GM19238 (cell line): ENCODE results near the gene CPT1A.

ENCODE experiments used
- DNase-seq: peaks from one replicate; pipeline ENCODE4 v3.0.0; 2011; ENCODE audit warnings: low spot score; ENCODE audit not compliant: insufficient read length

The CPT1A gene

DNA sequence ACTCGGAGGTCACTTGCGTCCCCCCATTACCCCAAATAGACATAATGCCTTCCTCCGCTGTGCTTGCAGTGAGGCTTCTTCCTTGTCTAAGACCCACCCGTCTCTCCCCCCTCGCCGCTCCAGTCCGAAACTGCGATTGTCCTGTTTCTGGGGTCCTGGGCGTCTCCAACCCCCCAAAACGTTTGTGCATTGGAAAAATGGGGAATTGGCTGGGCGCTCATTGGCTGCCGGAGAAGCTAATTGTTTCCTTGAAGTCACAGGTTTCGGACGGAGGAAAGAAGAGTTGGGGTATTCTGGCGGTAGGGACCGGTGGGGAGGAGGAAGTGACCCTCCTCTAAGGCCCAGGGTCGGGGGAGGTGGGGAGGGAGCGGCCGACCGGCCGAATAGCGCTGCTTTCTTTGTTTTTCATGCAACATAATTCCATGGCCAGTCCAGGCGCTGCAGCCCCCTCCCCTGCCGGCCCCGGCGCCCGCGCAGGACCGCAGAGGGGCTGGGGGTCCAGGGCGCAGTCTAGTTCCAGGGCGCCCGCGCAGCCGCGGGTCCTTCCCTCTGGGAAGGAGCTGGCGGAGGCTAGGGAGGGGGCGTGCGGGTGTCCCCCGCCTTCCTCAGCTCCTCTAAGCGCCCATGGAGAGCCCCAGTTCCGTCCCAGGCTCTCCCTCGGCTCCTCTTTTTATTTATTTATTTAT is 12.7 kb upstream of the CPT1A start:
- no peak for DNase-seq

DNA sequence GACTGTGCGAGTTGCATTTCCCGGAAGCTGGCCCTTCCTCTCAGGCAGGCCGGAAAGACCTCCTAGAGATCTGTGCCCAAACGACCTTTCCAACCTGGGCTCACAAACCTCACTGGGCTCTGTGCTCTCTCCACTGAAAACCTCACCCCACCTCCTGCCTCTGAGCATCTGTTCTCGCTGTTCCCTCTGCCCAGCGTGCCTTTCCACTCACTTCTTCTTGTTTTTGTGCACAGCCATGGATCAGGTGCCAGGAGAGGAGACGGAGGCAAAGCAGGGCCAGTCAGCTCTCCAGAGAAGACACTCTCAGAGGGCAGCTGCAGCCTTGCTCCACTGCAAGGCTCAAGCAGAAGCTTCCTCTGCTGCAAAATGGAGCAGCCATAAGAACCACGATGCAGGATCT is 10.9 kb upstream of the CPT1A start:
- no peak for DNase-seq

DNA sequence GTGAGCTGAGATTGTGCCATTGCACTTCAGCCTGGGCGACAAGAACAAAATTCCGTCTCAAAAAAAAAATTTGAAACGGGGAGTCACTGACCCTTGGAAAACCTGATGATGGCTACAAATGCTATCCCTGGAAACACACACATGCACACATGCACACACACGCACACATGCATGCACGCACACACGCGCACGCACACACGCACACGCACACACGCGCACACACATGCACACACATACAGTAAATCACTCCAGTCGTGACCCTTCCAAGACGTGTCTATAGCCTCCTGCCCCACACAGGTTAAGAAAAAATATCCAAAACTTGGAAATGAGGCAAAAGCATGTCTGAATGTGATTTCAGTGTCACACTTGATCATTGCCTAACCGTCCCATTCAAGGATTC is 6.7 kb upstream of the CPT1A start:
- no peak for DNase-seq

DNA sequence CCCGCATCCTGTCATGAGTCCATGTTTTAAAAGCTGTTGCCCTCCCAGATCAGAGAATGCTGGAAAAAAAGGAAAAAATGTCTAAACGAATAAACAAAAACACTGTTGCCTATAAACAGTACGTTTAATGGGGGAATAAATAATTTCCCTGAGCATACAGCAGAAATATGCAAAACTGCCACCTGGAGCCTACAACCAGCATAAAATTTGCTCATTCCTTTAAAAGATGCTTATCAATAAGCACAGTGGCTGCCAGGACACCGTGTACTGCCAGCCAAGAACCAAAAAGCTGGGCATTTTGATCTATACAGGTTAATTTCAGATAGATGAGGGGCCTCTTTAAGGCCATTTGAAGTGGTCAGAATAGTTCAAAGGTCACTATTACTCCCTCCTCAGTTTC is 5.7 kb upstream of the CPT1A start:
- DNase-seq: no peak

DNA sequence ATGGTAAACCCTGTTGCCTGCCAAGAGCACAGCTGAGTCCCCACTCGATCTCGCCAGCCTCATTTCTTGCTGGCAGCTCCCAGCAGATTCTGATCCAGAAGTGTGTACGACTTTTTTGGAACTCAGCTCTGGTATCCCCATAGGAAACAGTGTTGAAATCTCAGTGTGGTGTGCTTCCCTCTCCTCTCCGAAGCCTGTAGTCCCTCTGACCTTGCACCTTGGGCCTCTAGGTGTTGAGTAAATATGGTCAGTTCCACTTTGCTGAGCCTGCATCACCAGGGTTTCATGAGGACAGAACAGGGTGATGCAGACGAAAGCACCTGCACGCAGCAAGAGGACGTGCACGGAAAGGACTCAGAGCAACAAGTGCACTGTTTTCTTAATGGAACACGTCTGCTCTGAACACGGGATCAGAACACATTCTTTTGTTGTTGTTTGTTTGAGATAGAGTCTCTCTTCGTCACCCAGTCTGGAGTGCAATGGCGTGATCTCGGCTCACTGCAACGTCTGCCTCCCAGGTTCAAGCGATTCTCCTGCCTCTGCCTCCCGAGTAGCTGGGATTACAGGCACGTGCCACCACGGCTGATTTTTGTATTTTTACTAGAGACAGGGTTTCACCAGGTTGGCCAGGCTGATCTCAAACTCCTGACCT is 3.8 kb upstream of the CPT1A start:
- DNase-seq: no peak

DNA sequence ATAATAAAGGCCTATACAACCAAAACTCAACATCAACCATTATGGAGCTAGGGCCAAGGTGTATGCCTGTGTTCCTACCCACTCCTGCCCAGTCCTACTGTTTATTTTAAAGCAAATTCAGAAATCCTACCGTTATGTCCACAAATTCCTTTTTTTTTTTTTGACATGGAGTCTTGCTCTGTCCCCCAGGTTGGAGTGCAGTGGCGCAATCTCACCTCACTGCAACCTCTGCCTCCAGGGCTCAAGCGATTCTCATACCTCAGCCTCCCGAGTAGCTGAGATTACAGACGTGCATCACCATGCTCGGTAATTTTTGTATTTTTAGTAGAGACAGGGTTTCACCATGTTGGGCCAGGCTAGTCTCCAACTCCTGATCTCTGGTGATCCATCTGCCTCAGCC is 3.1 kb upstream of the CPT1A start:
- no peak for DNase-seq

DNA sequence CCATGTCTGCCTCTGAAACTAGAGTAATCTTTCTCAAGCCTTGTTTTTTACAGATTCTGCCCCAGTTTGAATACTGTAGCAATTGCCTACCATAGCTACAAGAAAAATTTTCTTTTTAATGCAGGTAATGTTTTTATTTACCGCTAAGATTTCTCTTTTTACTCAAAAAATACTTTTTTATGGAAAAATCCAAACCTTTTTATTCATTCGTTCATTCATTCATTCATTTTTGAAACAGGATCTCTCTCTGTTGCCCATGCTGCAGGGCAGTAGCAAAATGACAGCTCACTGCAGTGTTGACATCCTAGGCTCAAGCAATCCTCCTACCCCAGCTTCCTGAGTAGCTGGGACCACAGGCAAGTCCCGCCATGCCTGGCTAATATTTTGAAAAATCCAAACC is 2.7 kb upstream of the CPT1A start:
- DNase-seq: no peak

DNA sequence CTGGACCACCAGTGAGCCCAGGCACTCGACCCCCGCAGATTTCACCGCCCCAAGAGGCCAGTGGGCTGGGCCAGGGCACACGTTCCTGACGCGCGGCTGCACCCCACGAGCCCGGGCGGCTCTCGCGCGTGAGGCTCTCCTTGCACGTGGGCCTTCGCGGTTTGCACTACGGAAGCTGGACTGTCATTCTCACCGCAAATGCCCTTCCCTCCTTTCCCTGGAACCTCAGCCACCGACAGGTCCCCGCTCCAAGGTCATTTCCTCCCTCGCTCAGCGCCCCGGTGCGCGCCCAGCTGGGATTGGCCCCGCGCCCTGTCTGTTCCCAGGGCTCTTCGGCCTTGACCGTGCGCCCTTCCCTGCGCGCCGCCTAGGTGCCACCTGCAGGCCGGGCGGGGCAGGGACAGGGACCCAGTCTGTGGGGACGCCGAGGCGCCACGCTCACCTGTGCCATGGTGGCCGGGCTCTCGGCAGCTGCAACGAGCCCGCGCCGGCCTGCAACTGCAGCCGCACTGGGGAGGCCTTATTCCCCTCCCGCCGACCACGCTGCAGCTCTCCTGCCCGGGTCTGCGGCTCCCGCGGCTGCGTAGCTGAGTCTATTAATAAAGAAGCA is 2.1 kb upstream of the CPT1A start:
- peak; percentile 76 for DNase-seq

DNA sequence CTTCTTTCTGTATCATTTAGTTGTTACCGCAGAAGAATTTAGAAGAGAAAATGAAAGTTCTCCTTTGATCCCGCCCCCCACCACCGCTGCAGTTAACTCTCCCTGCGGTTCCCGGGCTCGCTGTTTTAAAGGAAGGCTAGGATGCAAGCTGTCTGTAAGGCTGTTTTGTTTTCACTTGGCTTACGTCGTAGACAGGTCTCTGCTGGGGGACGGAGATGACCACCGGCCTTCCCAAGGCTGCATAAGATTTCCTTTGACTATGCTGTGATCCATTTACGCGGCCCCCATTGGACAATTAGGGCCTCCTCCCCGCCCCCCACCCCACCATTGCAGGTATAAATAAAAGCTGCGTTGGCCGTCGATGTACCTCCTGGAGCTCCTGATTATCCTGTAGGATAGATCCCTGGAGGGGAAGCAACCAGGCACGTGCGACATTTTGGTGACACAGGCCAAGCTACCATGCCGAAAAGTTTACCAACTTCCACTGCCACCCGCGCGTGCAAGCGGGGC is 1.4 kb upstream of the CPT1A start:
- no peak for DNase-seq

DNA sequence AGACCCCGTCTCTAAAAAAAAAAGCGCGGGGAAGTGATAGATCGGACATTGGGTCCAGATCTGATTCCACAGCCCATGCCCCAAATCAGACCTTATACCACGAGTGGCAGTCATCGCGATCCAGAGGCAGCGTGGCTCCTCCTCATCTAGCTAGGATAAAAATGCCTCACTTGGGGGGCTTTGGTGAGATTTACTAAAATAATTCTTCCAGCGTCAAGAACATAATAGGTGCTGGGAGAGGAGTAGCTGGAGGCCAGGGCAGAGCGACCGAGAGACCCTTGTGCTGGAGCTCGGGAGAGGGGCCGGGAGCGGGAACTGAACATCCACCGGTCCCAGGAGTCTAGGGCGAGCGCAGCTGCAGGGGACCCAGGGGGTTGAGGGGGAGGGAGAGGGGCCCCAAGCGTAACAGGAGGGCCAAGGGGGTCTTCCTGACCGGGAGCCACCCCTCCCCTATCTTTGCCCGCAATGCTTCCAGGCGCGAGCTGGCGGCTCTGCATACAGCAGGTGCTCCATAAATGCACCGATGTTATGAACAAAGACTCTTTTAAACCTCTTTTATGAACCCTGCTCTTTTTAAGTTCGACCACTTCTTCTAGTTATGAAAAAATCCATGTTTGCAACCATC is 823 bp upstream of the CPT1A start:
- no peak for DNase-seq

DNA sequence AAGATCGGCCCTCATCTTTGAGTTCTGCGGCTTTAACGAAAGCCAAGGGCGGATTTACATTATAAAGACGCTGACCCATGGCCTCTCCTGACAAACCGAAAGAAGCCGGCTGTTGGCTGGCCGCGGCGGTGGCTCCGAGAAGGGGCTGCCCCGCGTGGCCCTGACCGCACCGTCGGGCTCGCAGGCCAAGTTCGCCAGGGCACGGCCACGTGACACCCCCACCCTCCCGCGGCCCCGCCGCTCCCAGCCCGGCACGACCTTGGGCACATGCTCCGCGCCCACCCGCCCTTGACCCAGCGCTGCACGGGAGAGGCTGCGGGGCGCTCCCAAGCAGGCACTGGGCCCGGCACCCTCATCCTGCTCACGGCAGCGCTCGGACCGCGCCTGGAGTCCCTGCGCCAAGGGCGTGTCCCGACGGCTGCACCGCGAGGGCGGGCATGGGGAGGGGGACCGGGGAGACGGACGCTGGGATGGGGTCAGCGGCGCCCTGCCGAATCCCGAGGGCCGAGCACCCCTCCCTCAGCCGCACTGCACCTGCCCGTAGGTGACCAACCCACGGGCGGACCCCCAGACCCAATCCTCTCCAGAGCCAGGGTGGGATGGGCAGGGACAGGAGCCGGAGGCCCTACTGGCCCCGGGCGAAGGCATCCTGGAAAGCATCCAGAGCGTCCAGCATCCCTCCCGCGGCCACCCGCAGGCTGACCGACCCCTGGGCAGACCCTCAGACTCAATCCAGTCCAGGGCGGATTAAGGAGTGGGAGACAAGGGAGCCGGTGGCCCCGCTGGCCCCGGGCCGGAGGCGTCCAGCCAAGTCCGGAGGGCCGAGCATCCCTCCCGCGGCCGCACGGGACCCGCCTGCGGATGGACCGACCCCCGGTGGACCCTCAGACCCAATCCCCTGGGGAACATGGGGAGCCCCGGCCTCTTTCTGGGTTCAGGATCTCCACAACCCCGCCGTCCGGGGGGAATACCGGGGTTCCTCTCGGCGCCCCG is 759 bp downstream of the CPT1A start:
- no peak for DNase-seq

DNA sequence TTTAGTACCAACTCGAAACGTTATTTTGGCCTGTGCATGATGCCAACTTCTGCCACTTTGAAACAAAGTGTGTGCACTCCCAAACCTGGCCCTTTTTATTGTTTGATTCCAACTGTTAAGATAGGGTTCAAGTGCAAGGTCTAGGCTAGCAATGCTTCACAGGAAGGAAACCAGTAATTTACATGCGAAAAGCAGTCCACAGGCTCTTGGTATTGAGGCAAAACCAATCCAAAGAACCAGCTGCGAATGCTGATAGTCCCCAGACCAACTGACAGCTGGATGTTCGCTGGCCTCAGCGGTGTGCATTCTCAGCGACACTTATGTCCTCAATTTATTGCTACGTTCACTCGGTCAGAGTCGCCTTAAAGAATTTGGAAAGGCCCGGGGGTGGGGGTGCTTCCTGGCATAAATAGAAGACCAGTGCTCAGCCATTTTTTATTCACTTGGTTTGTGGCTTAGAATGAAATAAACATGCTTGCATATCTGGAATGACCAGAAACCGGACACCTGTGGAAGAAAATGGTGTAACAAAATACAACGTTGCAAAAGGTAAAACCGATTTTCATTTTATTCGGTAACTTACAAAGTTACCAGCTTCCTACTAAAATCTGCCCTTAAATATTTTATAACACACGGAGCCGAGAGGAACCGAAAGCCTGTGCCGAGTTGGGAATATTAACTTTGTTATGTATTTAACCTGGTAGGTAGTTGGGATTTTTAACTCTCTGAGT is 1.6 kb downstream of the CPT1A start:
- DNase-seq: no peak

DNA sequence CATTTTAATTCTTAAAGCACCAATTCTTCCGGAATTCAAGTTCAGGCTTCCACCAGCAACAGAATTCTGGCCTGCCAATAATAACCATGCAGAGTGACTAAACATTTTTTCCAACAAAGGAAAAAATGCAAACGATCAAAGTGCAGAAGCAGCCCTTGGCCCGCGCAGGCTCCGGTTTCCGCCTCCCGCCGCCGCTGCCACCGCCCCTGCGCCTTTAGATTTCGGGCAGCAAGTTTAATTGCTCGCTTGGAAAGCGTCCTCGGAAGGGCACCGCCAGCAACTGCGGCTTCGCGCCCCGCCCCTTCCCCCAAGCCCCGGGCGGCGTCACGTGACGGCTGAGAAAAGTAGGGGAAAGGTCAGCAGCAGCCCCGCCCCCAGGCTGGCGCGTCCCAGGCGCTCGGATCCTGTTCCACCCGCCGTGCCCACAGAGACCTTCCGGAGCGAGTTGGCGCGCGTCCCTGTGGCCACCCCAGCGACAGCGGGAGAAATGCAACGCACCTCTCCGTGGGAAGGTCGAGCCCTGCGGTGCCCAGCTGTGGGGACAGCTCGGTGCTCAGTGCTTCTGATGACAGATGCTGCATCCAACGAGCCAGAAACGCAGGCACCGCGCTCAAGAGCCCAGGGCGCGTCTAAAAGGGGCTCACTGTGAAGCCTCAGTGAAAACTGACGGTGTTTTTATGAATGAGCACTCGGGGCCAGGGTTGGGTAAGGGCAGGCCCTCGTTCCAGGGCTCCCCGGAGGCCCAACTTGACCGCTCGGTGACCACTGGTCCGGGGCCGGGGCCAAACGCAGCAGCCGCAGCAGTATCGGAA is 2.5 kb downstream of the CPT1A start:
- DNase-seq: peak; percentile 88

DNA sequence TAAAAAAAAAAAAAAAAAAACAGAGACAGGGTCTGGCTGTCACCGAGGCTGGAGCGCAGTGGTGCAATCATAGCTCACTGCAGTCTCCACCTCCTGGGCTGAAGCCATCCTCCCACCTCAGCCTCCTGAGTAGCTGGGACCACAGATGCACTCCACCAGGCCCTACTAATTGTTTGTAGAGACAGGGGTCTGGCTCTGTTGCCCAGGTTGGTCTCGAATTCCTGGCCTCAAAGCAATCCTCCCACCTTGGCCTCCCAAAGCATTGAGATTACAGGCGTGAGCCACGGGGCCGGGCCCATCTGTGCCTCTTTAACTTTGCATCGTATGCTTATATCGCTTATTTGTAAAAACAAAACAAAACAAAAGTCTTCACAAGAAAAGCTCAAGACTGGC is 3.1 kb downstream of the CPT1A start:
- DNase-seq: no peak

DNA sequence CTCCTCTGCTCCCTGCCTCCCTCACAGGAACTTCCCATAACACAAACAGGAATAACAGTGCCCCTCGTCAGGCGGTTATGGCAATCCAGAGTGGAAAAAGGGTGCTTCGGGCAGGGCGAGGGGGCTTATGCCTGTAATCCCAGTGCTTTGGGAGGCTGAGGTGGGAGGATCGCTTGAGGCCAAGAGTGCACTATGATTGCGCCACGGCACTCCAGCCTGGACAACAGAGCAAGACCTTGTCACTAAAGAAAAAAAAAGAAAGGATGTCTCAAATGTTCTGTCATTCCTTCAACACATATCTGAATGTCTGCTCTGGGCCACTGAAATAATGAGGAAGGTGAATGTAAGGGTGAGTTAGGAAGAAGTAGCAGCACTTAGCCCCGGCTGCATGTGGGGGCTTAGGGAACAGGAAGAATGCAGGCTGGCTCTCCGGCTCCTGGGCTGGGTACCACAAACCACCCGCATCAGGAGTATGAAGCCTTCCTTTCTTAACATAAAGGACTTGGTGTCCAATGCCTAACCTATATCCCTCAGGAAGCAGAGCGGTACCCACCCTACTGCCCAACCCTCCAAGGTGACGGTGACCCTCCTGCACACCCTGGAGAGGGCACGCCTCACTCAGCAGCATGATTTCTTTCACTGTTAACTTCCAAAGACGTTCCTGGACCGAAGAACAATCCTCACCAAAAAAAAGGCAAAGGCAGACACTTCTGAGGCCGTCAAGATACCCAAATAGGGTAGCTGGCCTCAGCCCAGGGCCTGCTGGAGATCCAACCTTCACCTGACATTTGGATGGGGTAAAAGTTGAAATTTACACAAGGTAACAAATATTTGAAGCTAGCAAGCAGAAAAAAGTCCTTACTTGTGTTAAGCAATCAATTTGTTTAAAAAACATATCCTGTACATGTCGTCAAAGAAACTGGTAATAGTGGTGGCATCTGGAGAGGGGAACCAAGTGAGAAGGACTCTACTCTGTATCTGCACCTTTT is 3.8 kb downstream of the CPT1A start:
- no peak for DNase-seq

DNA sequence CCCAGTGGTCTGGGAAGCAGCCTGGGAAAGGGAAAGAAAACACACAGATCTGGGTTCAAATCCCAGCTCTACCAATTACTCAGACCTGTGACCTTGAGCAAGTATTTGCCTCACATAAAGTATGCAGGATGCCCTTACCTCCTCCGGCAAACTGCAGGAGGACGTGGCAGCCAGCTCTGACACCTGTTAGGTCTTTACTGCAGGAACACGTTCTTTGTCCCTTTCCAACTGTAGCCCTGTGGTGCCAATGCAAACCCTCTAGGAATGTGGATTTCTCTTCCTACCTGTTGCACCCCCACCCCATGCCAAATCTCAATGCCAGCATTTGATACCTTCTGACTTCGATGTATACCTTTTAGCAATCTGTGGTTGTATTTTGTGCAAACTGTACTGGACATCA is 6.0 kb downstream of the CPT1A start:
- DNase-seq: no peak

DNA sequence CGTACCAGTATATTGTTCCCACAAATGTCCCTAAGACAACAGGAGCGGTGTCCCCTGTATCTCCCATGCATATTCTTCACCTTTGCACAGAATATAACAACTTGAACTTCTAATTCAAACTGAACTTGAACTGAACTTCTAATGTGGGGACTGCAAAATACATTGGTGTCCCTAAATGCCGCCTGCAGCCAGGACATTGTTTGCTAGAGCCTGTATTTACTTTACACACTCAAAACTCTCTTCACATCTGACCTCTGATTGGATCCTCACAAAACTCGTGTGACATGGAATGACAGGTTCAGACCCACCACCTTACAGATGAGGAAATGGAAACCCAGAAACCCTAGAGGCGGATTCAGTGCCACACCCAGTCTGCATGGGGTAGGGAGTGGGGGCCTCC is 6.4 kb downstream of the CPT1A start:
- DNase-seq: no peak

DNA sequence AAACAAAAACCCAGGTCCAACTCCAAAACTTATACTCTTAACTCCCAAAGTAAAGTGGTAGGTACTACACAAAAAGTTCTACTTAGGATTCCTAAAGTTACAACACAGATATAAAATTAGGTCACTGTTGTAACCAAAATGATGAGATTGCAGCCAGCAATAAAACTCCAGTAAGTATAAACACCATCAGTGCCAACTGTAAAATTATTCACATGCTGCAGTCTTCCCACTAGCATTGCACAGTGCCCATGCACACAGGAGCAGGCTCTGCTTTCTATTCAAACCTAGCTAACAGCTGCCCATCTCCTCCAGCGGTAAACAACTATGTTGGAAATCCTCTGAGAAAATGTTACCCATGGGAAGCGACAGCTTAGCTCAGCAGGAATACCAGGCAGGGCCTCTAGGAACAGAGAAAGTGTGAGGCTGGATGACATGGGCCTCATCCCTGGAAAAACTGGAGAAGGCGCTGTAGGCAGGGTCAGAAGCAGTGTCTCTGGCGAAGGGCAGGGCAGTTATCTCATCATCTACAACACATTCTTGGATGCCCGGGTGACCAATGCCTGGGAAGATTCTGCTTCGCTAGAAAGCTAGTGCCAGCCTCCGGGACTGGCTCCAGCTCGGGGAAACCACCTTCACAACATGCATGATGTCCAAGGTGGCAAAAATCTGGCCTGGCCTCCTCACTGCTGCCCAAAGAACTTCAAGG is 9.1 kb downstream of the CPT1A start:
- DNase-seq: no peak
